ENCODE results near the gene SERINC5. TPM values are rescaled to one million over a fixed set of nuclear protein-coding genes. Genes with fewer than 3 reads are reported as not detected.

The SERINC5 gene
- total RNA-seq, 6 experiments from 2014 or later, result 16.4 to 28.1 (median 19.9) TPM

DNA sequence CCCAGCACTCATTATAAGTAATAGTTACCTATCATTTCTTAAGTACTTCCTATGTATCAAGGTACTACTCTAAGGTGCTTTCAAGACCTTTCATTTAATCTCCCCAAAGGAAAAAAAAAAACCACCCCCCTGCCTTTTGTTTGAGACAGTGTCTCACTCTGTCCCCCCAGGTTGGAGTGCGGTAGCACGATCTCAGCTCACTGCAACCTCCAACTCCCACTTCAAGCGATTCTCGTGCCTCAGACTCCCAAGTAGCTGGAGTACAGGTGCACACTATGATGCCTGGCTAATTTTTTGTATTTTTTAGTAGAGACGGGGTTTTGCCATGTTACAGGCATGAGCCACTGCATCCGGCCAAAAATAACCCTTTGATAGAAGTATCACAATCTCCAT lies 29.9 kb downstream of the SERINC5 start:
- no peak for DNase-seq
- H3K4me1 Mint-ChIP-seq (ENCODE audit: low read depth), result peaks cover 19% of the 10 kb centered on the region
- H3K4me3 Mint-ChIP-seq, result no peak overlapping the region
- H3K36me3 Mint-ChIP-seq (ENCODE audit: low read depth), result no peaks in the 10 kb centered on the region; the same call in 1 of the 2 replicates
- H3K9me3 Mint-ChIP-seq, result no peaks in the 10 kb centered on the region
- TF ChIP-seq, protein P1, sequence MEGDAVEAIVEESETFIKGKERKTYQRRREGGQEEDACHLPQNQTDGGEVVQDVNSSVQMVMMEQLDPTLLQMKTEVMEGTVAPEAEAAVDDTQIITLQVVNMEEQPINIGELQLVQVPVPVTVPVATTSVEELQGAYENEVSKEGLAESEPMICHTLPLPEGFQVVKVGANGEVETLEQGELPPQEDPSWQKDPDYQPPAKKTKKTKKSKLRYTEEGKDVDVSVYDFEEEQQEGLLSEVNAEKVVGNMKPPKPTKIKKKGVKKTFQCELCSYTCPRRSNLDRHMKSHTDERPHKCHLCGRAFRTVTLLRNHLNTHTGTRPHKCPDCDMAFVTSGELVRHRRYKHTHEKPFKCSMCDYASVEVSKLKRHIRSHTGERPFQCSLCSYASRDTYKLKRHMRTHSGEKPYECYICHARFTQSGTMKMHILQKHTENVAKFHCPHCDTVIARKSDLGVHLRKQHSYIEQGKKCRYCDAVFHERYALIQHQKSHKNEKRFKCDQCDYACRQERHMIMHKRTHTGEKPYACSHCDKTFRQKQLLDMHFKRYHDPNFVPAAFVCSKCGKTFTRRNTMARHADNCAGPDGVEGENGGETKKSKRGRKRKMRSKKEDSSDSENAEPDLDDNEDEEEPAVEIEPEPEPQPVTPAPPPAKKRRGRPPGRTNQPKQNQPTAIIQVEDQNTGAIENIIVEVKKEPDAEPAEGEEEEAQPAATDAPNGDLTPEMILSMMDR (IDR thresholded peaks at IDR 0.05), result no peak
- no peaks in the 10 kb centered on the region for H3K27me3 Mint-ChIP-seq (ENCODE audit: insufficient read depth)
- no peak overlapping the region for H3K27ac Mint-ChIP-seq

DNA sequence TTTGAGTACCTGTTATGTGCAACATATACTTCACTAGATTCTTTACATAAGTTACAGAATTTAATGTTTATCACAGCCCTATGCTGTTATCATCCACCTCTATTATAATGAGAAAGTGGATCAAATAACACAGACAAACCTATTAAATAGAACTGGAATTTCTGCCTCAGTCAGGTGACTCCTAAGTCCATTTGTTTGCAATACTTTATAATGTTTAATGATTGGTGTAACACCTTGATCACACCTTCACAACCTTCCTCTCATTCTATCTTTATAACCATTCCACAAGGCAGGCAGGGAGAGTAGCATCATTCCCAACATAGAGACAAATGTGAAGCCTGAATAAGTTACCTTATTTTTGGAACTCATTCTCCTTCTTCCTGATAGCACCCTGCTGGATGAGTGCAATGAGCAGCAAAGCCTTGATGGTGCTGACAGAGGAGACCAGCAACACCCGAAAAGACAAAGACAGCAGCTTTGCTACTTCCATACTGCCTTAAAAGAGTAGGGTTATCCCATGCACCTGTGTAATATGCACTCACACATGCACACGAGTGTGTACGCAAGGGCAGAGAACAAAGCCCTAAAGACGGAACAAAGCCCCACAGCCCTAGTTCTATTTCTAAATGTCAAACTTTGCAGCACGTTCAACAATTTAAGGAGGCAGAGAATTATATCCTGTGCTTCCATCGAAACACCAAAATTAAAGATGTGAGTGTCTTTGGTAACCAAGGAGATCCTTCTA lies 30.5 kb downstream of the SERINC5 start:
- H3K27ac Mint-ChIP-seq, result no peak overlapping the region
- no peaks in the 10 kb centered on the region for H3K9me3 Mint-ChIP-seq
- no peak for DNase-seq
- TF ChIP-seq, protein P1 (IDR thresholded peaks at IDR 0.05), result no peak
- H3K4me3 Mint-ChIP-seq, result no peak overlapping the region
- no peaks in the 10 kb centered on the region for H3K27me3 Mint-ChIP-seq (ENCODE audit: insufficient read depth)
- H3K36me3 Mint-ChIP-seq (ENCODE audit: low read depth), result no peaks in the 10 kb centered on the region; the same call in 1 of the 2 replicates
- H3K4me1 Mint-ChIP-seq (ENCODE audit: low read depth), result peaks cover 13% of the 10 kb centered on the region

- Mint-ChIP-seq H3K4me3 (no peak overlapping the region), H3K4me1 (ENCODE audit: low read depth) (no peaks in the 10 kb centered on the region), H3K27ac (no peak overlapping the region), H3K9me3 (no peaks in the 10 kb centered on the region), H3K27me3 (ENCODE audit: insufficient read depth) (no peaks in the 10 kb centered on the region), H3K36me3 (ENCODE audit: low read depth) (no peaks in the 10 kb centered on the region; the same call in 1 of the 2 replicates)
- no peak for DNase-seq
- TF ChIP-seq, protein P1 (IDR thresholded peaks at IDR 0.05), result no peak
These were observed 32.3 kb downstream of the SERINC5 start for GRCh38 chr5:80223561-80223960.

- no peaks in the 10 kb centered on the region; the same call in 1 of the 2 replicates for H3K36me3 Mint-ChIP-seq (ENCODE audit: low read depth)
- no peak for DNase-seq
- H3K4me3 Mint-ChIP-seq, result no peak overlapping the region
- H3K4me1 Mint-ChIP-seq (ENCODE audit: low read depth), result peaks cover 2% of the 10 kb centered on the region
- H3K27ac Mint-ChIP-seq, result no peak overlapping the region
- TF ChIP-seq, protein P1 (IDR thresholded peaks at IDR 0.05), result no peak
- H3K27me3 Mint-ChIP-seq (ENCODE audit: insufficient read depth), result no peaks in the 10 kb centered on the region; the same call in 1 of the 2 replicates
- no peaks in the 10 kb centered on the region for H3K9me3 Mint-ChIP-seq
These were observed 35.5 kb downstream of the SERINC5 start for GRCh38 chr5:80220245-80220897.

GRCh38 chr5:80219391-80219790 lies 36.5 kb downstream of the SERINC5 start:
- TF ChIP-seq, protein P1 (IDR thresholded peaks at IDR 0.05), result no peak
- H3K4me1 Mint-ChIP-seq (ENCODE audit: low read depth), result peaks cover 12% of the 10 kb centered on the region
- no peaks in the 10 kb centered on the region; the same call in 1 of the 2 replicates for H3K27me3 Mint-ChIP-seq (ENCODE audit: insufficient read depth)
- H3K27ac Mint-ChIP-seq, result no peak overlapping the region
- H3K36me3 Mint-ChIP-seq (ENCODE audit: low read depth), result no peaks in the 10 kb centered on the region
- no peak for DNase-seq
- no peak overlapping the region for H3K4me3 Mint-ChIP-seq
- H3K9me3 Mint-ChIP-seq, result no peaks in the 10 kb centered on the region
